Fibroblast of lung (primary cell): ENCODE measurements around the gene ACAD10. TPM values are rescaled to one million over a fixed set of nuclear protein-coding genes. Genes with fewer than 3 reads are reported as not detected.
"Not testable (repeated sequence)": the region's sequence is repeated elsewhere in the genome, so short reads cannot be mapped to it uniquely, and the experiment has no call there.

Source experiments
- DNase-seq, 2 donors: peaks; one replicate each; pipeline versions ENCODE4 v3.0.0 to v3.0.0-alpha.2; 2010; ENCODE audit warnings: low read depth in 2 of 2
- H2AFZ ChIP-seq: 2 replicates; pipeline ENCODE4 v1.5.1; 2012; ENCODE audit warnings: low read length, control low read depth, inconsistent platforms
- H3K27ac ChIP-seq: 2 replicates; pipeline ENCODE4 v1.5.1; 2011; ENCODE audit warnings: low read length, control low read depth; ENCODE audit not compliant: insufficient read depth
- H3K27me3 ChIP-seq: 2 replicates; pipeline ENCODE4 v1.5.1; 2011; ENCODE audit warnings: mild to moderate bottlenecking, low read length; ENCODE audit not compliant: control insufficient read depth, insufficient read depth
- H3K36me3 ChIP-seq: 2 replicates; pipeline ENCODE4 v1.5.1; 2011; ENCODE audit warnings: low read length; ENCODE audit not compliant: control insufficient read depth, insufficient read depth
- H3K4me1 ChIP-seq: 2 replicates; pipeline ENCODE4 v1.5.1; 2011; ENCODE audit warnings: low read length; ENCODE audit not compliant: control insufficient read depth, insufficient read depth; ENCODE audit errors: extremely low read depth
- H3K4me2 ChIP-seq: 2 replicates; pipeline ENCODE4 v1.5.1; 2011; ENCODE audit warnings: low read length, control low read depth; ENCODE audit not compliant: insufficient read depth; ENCODE audit errors: extremely low read depth
- H3K4me3 ChIP-seq, 4 experiments: fragments of 200-600 bp in 1 of 4; sonication (generic) in 1 of 4; replicated peaks in 1 of 4; 2 replicates each; pipeline ENCODE4 v1.5.1; 2011 to 2016; ENCODE audit warnings: low read length in 4 of 4, low read depth in 3 of 4, mild to moderate bottlenecking in 3 of 4, control low read depth in 2 of 4, inconsistent platforms in 1 of 4, mixed read lengths in 1 of 4; ENCODE audit not compliant: insufficient read depth in 1 of 4; ENCODE audit errors: control extremely low read depth in 1 of 4
- H3K79me2 ChIP-seq: 2 replicates; pipeline ENCODE4 v1.5.1; 2012; ENCODE audit warnings: mild to moderate bottlenecking, low read length, inconsistent platforms; ENCODE audit not compliant: control insufficient read depth, insufficient read depth
- H3K9ac ChIP-seq: 2 replicates; pipeline ENCODE4 v1.5.1; 2011; ENCODE audit warnings: mild to moderate bottlenecking, low read length, control low read depth; ENCODE audit not compliant: insufficient read depth
- H3K9me3 ChIP-seq: 2 replicates; pipeline ENCODE4 v1.5.1; 2012; ENCODE audit warnings: low read depth, low read length; ENCODE audit not compliant: control insufficient read depth, insufficient read depth
- H4K20me1 ChIP-seq: 2 replicates; pipeline ENCODE4 v1.5.1; 2011; ENCODE audit warnings: low read length; ENCODE audit not compliant: control insufficient read depth, insufficient read depth; ENCODE audit errors: extremely low read depth
- CTCF ChIP-seq, 2 donors: IDR thresholded peaks in 1 of 2; conservative IDR thresholded peaks in 1 of 2; 1 replicate in 1 of 2; 2 replicates in 1 of 2; pipeline ENCODE4 v1.5.1; 2011 to 2012; ENCODE audit warnings: low read length in 2 of 2, control low read depth in 1 of 2, inconsistent platforms in 1 of 2, low read depth in 1 of 2, mild to moderate bottlenecking in 1 of 2
- EZH2 ChIP-seq: IDR thresholded peaks from 2 replicates; pipeline ENCODE4 v1.5.1; 2012; ENCODE audit warnings: low read length, control low read depth, mild to moderate bottlenecking; ENCODE audit errors: missing control alignments
- polyA plus RNA-seq, 2 donors: library from polyadenylated mRNA; depleted of rRNA in 1 of 2; stranded (reverse) in 1 of 2; unstranded in 1 of 2; fragments of >200 nt; gene quantifications; 2 replicates each; pipeline ENCODE4 v1.2.1, GENCODE V29; 2011 to 2012; ENCODE audit warnings: missing spikeins in 1 of 2
- total RNA-seq: library from RNA; depleted of rRNA; stranded (reverse); fragments of >200 nt; gene quantifications from 2 replicates; pipeline ENCODE4 v1.2.1, GENCODE V29; 2014

ACAD10 gene
- total and polyA plus RNA-seq, 2 donors (not counting 1 experiment from before 2014, with no cell fraction given): 11.2 to 19.8 TPM

GRCh38 chr12:111643427-111643826 is 42.4 kb upstream of the ACAD10 start:
- Histone ChIP-seq H3K4me2 (no peak overlapping the region), H3K27ac (peak overlapping the region; percentile 43), H4K20me1 (no peaks in the 10 kb centered on the region), H2AFZ (no peak overlapping the region), H3K79me2 (no peaks in the 10 kb centered on the region), H3K9me3 (no peaks in the 10 kb centered on the region), H3K9ac (no peak overlapping the region), H3K4me1 (peaks cover 13% of the 10 kb centered on the region), H3K36me3 (peaks cover 7% of the 10 kb centered on the region), H3K4me3 (no peak overlapping the region), H3K27me3 (no peaks in the 10 kb centered on the region)
- TF ChIP-seq CTCF (conservative IDR thresholded peaks at IDR 0.05 in 1 of 2, IDR thresholded peaks at IDR 0.05 in 1 of 2; ENCODE audit: low read depth in 1 of 2, low read length in 2 of 2): no peak
- no peak for TF ChIP-seq EZH2
- DNase-seq: peak; percentile 77 to 98

- no peak overlapping the region for H3K9ac ChIP-seq
- peaks cover 13% of the 10 kb centered on the region for H3K4me1 ChIP-seq
- peak; percentile 53 to 91 for DNase-seq
- H3K27ac ChIP-seq: no peak overlapping the region
- no peaks in the 10 kb centered on the region for H3K79me2 ChIP-seq
- TF ChIP-seq EZH2 (no peak), CTCF (conservative IDR thresholded peaks at IDR 0.05 in 1 of 2, IDR thresholded peaks at IDR 0.05 in 1 of 2; ENCODE audit: low read depth in 1 of 2, low read length in 2 of 2) (no peak)
- no peaks in the 10 kb centered on the region for H3K27me3 ChIP-seq
- peaks cover 7% of the 10 kb centered on the region for H3K36me3 ChIP-seq
- H3K9me3 ChIP-seq: no peaks in the 10 kb centered on the region
- H2AFZ ChIP-seq: no peak overlapping the region
- no peaks in the 10 kb centered on the region for H4K20me1 ChIP-seq
- no peak overlapping the region for H3K4me2 ChIP-seq
- H3K4me3 ChIP-seq: no peak overlapping the region
Measured at GRCh38 chr12:111645433-111645832, 40.4 kb upstream of the ACAD10 start.

- no peak for TF ChIP-seq CTCF (conservative IDR thresholded peaks at IDR 0.05 in 1 of 2, IDR thresholded peaks at IDR 0.05 in 1 of 2; ENCODE audit: low read depth in 1 of 2, low read length in 2 of 2)
- no peak for TF ChIP-seq EZH2
- no peak for DNase-seq
- H2AFZ ChIP-seq: no peak overlapping the region
- H3K79me2 ChIP-seq: no peaks in the 10 kb centered on the region
- no peak overlapping the region for H3K27ac ChIP-seq
- H3K9me3 ChIP-seq: no peaks in the 10 kb centered on the region
- H3K4me3 ChIP-seq: no peak overlapping the region
- H3K27me3 ChIP-seq: no peaks in the 10 kb centered on the region
- H3K4me2 ChIP-seq: no peak overlapping the region
- H3K36me3 ChIP-seq: peaks cover 2% of the 10 kb centered on the region
- no peak overlapping the region for H3K9ac ChIP-seq
- no peaks in the 10 kb centered on the region for H4K20me1 ChIP-seq
- H3K4me1 ChIP-seq: no peaks in the 10 kb centered on the region
Measured at GRCh38 chr12:111650912-111651311, 34.9 kb upstream of the ACAD10 start.

GRCh38 chr12:111652530-111652929 is 33.3 kb upstream of the ACAD10 start:
- H4K20me1 ChIP-seq, H3K27ac ChIP-seq, H3K36me3 ChIP-seq: not testable (repeated sequence)

More at GRCh38 chr12:111652530-111652929, 33.3 kb upstream of the ACAD10 start:
- not testable (repeated sequence) for DNase-seq, H3K27me3 ChIP-seq, H3K4me2 ChIP-seq, H2AFZ ChIP-seq, H3K79me2 ChIP-seq, H3K4me3 ChIP-seq, H3K9me3 ChIP-seq, H3K9ac ChIP-seq, H3K4me1 ChIP-seq
